H1 (cell line): ENCODE measurements around the gene DGKA. TPM values are rescaled to one million over a fixed set of nuclear protein-coding genes. Genes with fewer than 3 reads are reported as not detected.
A peak's percentile ranks its signal among the peaks of the same experiment; 100 is the strongest.

ENCODE experiments used
- EGR1 ChIP-seq: IDR thresholded peaks from 2 replicates; pipeline ENCODE4 v1.6.1; 2011; ENCODE audit warnings: low read depth, low read length, borderline replicate concordance
- EP300 ChIP-seq, 2 experiments: IDR thresholded peaks; 1 replicate in 1 of 2; 2 replicates in 1 of 2; pipeline ENCODE4 v1.6.1; 2011 to 2012; ENCODE audit warnings: low read depth in 2 of 2, low read length in 2 of 2, mild to moderate bottlenecking in 2 of 2, borderline replicate concordance in 1 of 2, inconsistent platforms in 1 of 2, moderate library complexity in 1 of 2
- GTF2F1 ChIP-seq: IDR thresholded peaks from 2 replicates; pipeline ENCODE4 v1.6.1; 2012; ENCODE audit warnings: low read depth, low read length, improper control_type of control experiment, borderline replicate concordance
- KDM4A ChIP-seq: IDR thresholded peaks from one replicate; pipeline ENCODE4 v1.7.1; 2012; ENCODE audit warnings: low read depth, mild to moderate bottlenecking, moderate library complexity, low read length, inconsistent platforms; ENCODE audit not compliant: severe bottlenecking
- ZNF274 ChIP-seq: IDR thresholded peaks from 2 replicates; pipeline ENCODE4 v1.7.0; 2012; ENCODE audit warnings: low read length, borderline replicate concordance; ENCODE audit errors: extremely low read depth
- polyA plus RNA-seq, 7 experiments: library from polyadenylated mRNA; depleted of rRNA in 3 of 7; stranded (reverse) in 5 of 7; unstranded in 2 of 7; fragments of >200 nt in 5 of 7; fragments of 200-250 nt in 2 of 7; gene quantifications; 1 replicate in 5 of 7; 2 replicates in 1 of 7; 4 replicates in 1 of 7; pipeline versions ENCODE4 v1.2.1 to v1.2.3, GENCODE V29; 2011 to 2013; ENCODE audit warnings: missing spikeins in 2 of 7, mixed read lengths in 2 of 7
- total RNA-seq: library from RNA; stranded (reverse); fragmentation: NEBNext Ultra II Directional; extraction: Animal tissue kit (Norgen Biotek cat#: 25700); gene quantifications from 2 replicates; pipeline ENCODE4 v1.2.1, GENCODE V29; 2021

DGKA gene
- total and polyA plus RNA-seq, 2 of the 8 experiments (the other 6 are each of a cell fraction or from before 2014, with no cell fraction given) = 15.9 to 18.0 TPM

DNA sequence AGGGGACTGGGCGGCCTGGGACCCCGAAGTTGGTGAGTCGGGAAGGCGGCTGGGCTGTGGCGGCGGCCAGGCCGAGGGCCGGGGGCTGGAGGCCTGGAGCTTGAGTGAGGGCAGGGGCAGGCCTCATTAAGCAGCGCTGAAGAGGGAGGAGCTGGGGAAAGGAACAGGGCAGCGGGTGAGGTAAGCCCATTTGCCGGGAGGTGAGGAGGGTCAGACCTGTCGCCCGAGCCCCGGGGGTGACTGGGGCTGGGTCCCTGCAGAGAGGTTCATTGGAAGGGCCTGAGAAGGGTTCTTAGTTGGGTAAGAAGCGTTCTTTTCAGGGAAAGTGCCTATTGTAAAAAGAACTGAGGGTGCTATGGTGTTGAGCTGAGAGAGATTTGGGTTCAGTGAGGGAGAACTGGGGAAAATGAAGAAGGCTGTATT, 43.4 kb downstream of the DGKA start (continued):
- TF ChIP-seq KDM4A (peak; percentile 40), GTF2F1 (0 out of 2 replicates have a peak, but pooled peaks have one; percentile 6), ZNF274 (no peak), EP300 (IDR thresholded peaks at IDR 0.05; ENCODE audit: borderline replicate concordance in 1 of 2, low read depth in 2 of 2, low read length in 2 of 2) (no peak), EGR1 (no peak)
